Activated CD4-positive, alpha-beta T cell treated with anti-CD3 and anti-CD28 coated beads, Interleukin-2, amount 50 U/mL, for 16 hours (primary cell): ENCODE measurements around the gene DNAJB11.
"Not testable (repeated sequence)": the region's sequence is repeated elsewhere in the genome, so short reads cannot be mapped to it uniquely, and the experiment has no call there.

Experiments used
- DNase-seq: peaks from one replicate; pipeline ENCODE4 v3.0.0-alpha.2; 2020

The DNAJB11 gene

DNA sequence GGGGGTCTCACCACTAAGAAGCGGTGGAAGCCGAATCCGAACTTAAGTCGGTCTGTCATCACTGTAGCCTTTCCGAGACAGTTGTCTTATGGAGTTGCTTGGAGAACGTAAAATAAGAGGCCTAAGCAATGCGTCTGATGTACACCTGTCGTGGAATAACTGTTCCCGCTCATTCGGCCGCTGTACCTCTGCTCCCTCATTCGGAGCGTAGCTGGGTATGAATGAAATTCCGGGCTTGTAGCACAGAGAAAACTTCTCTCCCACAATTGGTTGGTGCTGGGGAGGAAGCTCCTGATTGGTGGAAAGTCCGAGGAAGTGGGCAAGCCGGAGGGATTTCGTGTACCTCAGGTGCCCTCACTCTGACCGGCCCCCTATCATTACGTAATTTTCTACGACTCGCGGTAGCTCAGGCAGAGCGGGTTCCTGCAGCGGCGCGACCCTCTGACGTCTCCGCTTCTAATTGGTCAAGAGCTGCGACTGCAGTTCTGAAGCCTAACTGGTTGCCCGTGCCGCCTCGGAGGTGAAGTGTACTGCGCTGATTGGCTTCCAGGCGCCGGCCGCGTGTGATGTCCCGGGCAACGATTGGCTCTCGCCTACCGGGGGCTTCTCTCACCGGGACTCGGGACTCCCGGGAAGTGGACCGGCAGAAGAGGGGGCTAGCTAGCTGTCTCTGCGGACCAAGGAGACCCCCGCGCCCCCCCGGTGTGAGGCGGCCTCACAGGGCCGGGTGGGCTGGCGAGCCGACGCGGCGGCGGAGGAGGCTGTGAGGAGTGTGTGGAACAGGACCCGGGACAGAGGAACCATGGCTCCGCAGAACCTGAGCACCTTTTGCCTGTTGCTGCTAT, at the start of gene DNAJB11:
DNAJB11 (plus strand) TSS at position 625 of the 845 bp plus-strand sequence; CDS start at position 803, 178 bp downstream.
- DNase-seq = peak; percentile 100

DNA sequence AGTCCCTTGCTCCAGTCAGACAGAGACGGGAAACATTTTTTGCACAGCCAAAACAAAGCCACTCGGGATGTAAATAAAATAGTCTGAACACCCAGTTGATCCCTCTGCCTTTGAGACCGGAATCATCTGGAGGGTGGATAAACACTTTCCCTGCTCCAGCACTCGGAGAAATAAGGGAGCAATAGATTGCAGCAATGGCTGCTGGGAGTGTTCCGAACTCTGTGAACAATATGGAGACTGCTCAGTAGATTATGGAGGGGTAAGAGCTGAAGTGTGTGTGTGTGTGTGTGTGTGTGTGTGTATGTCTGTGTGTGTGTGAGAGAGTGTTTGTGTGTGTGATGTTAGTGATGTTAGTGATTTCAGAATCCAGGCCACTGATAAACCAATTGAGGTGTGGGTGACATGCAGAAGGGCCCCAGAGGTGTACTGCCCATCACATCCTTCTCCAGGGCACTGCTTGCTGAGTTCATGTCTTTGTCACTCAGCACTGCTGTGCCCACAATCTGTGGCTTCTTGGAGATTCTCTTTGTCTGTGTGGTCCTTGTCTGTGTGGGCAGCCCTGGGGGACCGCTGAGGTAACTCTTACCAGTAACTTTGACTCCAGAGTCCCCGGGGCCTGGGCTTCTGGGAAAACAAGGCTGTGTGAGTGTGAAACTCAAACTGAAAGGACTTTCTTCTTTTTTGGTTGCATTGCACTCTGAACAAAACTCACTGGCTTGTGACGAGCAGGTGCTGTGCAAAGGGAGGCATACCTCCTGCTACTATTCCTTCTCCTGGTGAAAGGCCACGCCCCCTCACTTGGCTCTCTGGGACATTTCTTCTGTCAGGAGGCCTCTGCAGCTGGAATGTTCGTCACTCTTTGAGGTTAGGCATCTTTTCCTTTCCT, 49.3 kb upstream of the DNAJB11 start:
- peak; percentile 87 for DNase-seq

DNA sequence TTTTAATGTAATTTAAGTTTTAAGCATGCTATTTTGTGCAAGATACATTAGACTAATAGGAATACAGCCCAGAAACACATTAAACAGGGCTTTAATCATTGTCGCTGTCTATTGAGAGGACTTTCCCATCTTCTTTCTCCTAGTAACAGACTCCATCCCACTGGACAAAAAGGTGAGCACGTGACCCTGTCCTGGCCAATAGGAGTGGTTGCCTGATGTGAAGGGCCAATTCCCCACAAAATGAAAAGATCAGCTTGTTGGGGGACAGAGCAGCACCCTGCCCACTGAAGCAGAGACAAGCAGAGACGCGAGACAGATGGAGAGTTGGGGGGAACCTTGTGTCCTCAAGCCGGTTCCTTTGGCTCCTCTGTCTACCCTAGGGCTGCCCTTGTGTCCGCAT, 47.5 kb upstream of the DNAJB11 start:
- DNase-seq = no peak

DNA sequence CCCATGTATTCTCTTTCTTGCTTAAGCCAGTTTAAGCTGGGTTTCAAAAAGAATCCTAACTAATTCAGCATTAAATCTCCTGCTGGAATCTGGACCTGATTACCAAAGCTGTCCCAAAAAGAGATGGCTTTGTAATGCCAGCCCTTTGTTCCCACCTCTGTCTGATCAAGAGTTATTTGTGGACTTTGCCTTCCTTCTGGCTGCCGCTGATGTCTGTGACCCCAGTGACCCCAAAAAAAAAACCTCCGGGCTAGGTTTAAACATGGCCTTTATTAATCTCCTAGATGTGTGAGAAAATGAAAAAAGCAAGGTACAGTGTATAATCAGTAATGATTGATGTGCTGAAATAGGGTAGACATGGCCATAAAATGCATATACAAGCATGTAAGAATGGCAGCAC, 47.1 kb upstream of the DNAJB11 start:
- no peak for DNase-seq

DNA sequence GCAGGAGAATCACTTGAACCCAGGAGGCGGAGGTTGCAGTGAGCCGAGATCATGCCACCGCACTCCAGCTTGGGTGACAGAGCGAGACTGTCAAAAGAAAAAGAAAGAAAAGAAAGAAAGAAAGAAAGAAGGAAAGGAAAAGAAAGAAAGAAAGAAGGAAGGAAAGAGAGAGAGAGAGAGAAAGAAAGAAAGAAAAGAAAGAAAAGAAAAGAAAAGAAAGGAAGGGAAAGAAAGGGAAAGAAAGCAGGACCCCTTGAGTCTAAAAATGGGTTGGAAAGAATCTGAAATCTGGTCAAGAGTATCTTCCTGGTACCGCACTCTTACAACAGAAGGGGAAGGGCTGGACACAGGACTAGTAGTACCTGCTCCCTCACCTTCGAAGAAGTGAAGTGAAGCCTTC, 45.9 kb upstream of the DNAJB11 start:
- DNase-seq = no peak

DNA sequence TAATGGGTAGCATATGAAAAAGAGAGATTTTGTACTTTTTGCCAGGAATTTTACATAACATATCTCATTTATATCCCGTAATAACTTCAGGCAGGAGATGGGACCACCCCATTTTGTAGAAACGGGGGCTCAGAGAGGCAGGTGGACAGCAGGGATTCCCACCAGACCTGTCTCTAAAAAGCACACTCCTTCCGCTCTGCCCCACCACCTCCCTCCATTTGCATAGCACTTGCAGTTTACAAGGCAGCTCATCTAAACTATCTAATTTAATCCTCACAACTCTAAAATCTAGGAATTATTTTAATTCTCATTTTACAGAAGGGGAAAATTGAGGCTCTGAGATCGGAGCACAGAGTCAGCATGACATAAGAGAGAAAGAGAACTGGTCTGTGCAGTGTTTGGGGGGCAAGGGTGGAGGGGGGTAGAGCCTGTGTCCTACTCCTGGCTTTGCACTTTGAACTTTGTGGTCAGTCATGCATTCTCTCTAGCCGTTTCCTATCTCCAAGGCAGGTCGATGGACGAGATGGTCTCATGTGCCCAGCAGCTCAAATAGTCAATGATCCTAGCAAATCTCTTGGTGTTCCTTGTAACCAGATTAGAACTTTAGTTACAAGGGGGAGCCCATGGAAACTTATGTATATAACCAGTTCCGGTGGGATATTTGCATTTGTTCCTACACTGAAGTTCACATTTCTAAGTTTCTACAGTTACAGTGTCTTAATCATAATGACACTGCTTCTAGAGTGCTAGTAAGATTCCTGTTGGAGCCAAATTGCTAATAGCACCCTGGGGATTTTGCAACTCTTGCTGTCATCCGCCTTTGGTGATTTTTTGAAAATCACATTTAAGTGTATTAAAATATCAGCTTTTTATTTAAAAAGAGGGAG, 44.9 kb upstream of the DNAJB11 start:
- no peak for DNase-seq

DNA sequence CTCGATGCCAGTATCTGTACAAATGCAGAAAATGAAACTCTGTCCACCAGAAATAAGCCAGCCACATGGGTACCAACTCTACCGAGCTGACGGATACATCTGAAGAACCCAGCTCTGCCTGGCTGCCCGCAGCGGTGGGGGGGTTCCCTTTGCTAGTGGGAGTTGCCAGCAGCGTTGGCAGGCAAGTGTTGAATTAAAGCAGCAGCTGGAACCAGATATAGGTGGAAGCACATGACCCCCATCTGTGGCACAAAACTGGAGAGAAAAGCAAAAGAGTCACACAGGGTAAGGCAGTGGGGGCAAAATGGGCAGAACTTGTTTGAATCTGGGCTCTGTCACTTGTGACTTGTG, 44.3 kb upstream of the DNAJB11 start:
- no peak for DNase-seq

DNA sequence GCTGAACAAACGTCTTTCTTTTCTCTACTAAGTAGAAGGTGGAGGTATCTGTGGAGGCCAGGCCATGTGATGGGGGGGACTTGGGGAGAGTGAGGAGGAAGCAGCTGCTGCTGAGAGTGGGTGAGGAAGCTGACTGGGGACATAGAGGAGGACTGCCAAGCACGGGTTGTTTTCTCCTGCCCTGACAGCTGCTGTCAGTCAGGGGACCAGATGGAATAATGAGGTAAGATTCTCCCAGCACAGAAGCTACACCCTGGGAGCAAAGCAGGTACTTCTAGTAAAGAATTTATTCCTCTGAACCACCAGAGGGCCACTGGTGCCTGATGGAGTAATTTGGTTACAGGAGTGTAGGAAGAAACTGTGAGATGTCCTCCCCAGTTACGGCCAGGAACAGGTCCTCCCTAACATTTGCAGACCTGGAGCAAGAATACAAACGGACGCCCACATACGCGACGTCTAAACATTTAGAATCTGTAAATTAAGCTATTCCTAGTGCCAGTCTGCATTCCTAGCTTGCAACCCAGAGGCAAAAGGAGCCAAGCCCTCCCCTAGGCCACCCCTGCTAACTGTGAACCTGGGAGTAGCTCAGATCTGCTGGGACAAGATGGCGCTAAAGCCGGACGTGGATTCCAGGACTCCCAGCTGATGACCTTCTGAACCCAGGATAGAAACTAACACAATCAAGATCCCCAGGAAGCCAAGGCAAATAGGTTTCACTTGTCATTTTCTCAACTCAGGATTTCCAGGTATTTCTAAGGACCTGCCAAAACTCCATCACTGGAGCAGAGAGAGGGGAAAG, 41.1 kb upstream of the DNAJB11 start:
- no peak for DNase-seq

DNA sequence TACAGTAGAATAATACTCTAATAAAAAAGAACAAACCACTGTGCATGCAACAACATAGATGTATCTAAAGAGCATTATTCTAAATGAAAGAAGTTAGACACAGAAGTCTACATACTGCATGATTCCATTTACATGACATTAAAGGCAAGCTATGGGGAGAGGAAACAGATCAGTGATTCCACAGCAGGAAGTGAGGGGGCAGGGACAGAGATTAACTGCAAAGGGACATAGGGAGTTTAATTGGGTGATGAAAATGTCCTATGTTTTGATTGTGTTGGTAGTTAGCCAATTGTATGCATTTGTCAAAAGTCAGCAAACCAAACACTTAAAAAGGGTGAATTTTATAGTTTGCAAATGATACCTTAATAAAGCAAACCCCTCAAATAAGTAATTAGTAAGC, 40.1 kb upstream of the DNAJB11 start:
- DNase-seq = no peak

DNA sequence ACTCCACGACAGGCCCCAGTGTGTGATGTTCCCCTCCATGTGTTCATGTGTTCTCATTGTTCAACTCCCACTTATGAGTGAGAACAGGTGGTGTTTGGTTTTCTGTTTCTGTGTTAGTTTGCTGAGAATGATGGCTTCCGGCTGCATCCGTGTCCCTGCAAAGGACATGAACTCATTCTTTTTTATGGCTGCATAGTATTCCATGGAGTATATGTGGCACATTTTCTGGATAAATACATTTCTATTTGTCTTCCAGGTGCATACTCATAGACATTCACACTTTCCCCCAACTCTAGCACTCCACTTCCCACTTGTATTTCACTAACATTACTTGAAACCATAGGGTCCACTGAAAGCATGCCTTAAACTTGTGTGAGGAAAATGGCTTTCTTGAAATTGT, 38.8 kb upstream of the DNAJB11 start:
- not testable (repeated sequence) for DNase-seq

DNA sequence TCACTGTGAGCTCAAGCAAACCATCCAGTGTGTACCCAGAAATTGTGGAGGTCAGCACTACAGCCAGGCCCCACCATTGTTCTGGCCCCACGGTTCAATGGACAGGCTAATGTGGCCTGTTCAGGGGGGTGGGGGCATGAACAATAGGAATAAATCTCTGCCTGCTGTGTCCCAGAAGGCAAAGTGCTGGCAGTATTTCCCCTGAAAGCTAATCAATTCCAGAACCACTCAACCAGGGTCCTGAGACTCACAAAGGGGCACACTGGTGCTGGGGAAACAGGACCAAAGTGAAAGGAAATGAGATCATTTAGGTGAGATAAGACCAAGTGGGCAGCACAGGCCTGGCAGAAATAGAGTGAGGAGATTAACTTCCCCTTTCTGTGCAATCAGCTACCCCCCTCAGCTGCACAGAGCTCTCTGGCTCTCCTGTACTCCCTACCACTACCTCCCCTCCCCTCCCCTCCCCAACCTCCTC, 37.9 kb upstream of the DNAJB11 start:
- no peak for DNase-seq

DNA sequence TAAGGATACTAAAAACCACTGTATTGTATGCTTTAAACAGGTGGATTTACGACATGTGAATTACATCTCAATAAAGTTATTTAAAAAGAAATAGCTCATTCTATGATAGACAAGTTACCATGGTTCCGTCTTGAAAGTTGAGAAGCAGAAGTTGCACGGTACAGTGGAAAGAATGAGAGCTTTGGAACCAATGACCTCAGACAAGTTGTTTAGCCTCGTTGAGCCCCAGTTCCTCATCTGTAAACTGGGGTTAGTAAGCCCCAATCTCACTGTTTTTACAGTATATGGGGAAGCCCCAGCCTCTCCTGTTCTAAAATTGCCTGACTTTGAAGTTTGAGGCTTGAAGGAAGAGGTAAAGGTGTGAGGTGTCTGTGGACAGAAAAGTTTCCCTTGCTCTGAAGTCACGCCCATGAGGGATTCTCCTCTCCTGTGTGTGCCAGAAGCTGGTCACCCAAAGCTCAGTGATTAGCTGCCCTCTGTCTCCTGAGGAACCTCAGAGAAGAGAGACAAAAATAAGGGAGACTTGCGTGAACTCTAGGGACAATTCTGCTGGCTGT, 36.3 kb upstream of the DNAJB11 start:
- peak; percentile 86 for DNase-seq

DNA sequence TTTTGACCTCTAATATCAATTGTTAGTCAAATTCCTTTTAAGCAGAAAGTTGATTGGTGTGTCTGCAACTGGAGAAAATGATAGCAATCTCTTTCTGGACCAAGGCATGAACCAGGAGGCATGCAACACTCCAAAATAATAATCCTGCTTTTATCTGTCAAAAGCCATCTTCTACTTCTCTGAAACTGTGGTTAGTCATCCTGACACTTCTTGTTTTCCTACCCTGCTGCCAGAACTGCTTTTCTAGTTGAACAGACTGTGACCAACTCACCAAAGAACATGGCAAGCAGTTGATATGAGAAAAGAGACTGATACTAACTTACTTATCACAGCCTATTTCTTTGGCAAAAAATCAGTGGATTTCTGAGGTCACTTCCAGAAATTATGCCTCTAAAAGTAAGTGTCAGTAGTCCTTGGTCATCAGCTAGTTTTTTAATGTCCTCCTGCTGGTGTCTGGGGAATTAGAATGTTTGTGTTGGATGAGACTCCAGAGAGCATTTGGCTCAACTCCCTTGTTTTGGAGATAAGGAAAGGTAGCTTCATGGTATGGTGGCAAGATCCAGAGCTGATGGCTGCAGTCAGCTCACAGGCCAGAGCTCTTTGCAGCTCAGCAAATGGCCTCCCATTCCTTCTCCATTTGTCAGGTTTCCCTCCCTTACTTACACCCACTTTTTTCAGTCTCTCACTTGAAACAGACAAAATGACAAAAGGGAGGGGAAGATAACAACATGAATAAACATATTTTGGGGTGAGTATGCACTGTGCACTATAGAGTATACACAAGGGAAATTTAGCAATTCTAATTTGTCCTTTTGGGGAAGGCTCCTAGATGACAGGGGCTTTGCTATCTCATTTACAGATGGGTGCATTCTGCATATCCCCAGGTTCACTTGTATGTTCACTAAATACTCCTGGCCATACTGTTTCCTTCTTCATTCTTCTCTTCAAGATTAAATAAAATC, 33.4 kb upstream of the DNAJB11 start:
- peak; percentile 69 for DNase-seq

DNA sequence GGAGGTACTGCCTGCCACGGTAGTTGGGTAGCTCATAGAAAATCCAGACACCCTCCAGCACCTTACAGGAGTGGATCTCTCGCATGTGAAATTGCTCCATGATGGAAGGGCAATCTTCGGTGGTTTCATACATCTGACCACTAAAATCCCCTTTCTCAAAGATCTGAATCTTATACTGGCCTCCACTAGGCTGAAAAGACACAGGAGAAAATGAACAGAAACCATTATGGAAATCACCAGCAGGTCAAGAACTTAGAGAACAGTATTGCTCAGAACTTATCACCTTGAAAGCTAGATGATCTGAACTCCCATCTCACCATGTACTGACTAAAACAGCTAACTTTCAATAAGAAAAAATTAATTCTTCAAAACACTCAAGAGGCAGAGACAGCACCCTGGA, 31.7 kb upstream of the DNAJB11 start:
- DNase-seq = no peak

DNA sequence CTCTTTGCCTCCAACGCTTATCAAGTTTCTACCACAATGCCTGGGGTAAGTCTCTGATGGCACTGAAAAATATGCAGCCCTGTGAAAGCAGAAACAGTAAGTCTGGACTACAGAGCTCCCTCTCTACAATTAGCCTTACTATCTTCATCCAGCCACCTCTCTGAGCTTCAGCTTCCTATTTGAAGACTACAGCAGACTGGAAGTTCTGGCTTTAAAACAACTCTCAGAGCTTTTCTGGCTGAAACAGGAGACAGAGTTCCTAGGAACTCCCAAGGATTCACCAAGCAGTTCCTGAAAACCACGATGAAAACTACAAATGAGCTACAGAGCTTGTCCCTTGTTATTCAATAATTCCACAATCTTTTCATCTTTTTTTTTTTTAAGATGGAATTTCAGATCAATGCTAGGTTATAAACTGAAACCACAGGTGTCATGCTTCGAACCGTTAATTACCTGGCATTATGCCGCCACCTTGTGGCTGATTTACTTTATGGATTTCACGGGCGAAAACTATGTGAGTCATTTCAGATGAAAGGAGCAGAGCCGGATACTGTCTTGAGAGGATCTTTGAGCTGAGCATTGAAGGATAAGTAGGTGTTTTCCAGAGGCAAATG, 30.2 kb upstream of the DNAJB11 start:
- peak; percentile 89 for DNase-seq

DNA sequence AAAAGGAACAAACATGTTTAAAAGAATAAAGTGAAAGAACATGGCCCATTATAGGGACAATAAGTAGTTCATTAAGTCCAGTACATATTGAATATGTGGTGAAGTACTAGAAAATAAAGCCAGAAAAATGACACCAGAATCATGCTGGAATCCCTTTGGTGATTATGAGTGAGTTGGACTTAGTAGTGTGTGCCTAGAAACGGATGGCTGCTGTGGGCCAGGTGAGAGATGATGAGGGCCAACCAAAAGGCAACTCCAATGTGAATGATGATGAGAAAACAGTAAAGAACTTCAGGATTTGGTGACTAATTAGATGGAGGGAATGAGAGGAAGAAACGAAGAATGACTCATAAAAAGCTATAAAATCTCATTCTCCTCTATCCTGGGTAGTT, 29.7 kb upstream of the DNAJB11 start:
- DNase-seq = no peak

DNA sequence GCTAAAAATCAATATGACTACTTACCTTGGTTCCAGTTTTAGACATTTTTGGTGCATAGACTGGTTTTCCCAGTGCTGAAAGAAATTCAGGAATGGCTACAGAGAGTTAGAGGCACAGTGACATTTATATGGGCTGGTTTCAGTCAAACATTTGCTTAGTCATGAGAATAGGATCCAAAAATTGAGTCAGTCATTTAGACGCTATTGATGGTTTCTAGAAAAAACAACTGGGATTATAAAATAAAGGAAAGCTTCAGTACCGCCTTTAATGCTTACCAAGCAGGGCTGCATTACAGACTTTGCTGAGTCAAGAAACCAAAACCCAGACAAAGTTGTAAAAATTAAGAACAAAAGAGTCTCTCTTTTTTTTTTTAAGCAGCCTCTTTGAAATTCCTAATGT, 26.2 kb upstream of the DNAJB11 start, which contains the start of gene CRYGS:
CRYGS (minus strand) TSS at position 100 of the 400 bp plus-strand sequence; CDS start at position 46, 54 bp downstream.
- no peak for DNase-seq

DNA sequence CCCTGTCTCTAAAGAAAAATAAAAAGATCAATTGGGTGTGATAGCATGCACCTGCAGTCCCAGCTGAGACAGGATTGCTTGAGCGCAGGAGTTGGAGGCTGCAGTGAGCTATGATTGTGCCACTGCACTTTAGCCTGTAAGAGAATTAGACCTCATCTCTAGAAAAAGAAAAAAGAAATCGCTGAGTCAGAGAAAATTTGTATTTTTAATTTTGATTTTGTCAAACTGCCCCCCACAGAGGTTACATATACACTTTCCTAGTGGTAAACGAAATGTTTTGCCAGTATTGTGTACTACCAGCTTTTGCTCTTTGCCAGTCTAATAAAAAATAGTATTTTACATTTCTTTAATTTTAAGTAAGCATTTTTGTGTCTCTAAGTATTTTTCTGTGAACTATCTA, 21.0 kb upstream of the DNAJB11 start:
- no peak for DNase-seq

DNA sequence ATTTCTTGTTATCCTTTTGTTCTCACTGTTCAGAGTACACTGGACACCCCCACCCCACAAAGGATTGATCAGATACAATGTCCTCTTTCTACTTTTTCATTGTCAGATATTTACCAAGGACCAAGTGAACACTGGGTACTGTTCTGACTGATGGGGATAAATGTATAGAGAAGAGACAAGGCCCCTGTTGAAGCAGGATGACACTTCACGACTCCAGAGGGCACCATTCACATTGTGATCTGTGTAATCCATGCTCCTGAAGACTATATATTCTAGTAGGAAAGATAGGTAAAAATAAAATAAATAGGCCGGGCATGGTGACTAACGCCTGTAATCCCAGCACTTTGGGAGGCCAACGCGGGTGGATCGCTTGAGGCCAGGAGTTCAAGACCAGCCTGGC, 19.1 kb upstream of the DNAJB11 start:
- DNase-seq = no peak
